CD8-positive, alpha-beta memory T cell (primary cell): Measurements from ENCODE around the gene TNFRSF12A. TPM values are rescaled to one million over a fixed set of nuclear protein-coding genes. Genes with fewer than 3 reads are reported as not detected.

Experiments
- CTCF ChIA-PET: fragments of 350-600 bp; sonication (Branson Sonifier 250); formaldehyde crosslinking; loops from one replicate; lab custom pipeline; 2021; ENCODE audit warnings: antibody characterized with exemption; lab: Charles Lee
- POLR2A ChIA-PET: fragments of 350-600 bp; sonication (Branson Sonifier 250); formaldehyde crosslinking; loops from one replicate; lab custom pipeline; 2021; ENCODE audit warnings: antibody characterized with exemption; lab: Charles Lee
- DNase-seq, 5 donors: peaks; one replicate each; pipeline versions ENCODE4 v3.0.0 to v3.0.0-alpha.2; 2020 to 2022; ENCODE audit warnings: mixed read lengths in 1 of 5
- H3K27ac ChIP-seq: one replicate; pipeline ENCODE4 v1.7.0; 2013; ENCODE audit warnings: low read depth, mild to moderate bottlenecking, low read length, moderate library complexity
- H3K27me3 ChIP-seq: 2 replicates; pipeline ENCODE4 v1.7.0; 2013; ENCODE audit warnings: low read length, mild to moderate bottlenecking; ENCODE audit not compliant: insufficient read depth, poor library complexity, severe bottlenecking
- H3K36me3 ChIP-seq: 2 replicates; pipeline ENCODE4 v1.7.0; 2013; ENCODE audit warnings: mild to moderate bottlenecking, low read length, moderate library complexity; ENCODE audit not compliant: insufficient read depth
- H3K4me1 ChIP-seq: 2 replicates; pipeline ENCODE4 v1.7.0; 2013; ENCODE audit warnings: mild to moderate bottlenecking, low read length, moderate library complexity; ENCODE audit not compliant: insufficient read depth
- H3K4me3 ChIP-seq: 2 replicates; pipeline ENCODE4 v1.7.0; 2013; ENCODE audit warnings: mild to moderate bottlenecking, low read length
- H3K9me3 ChIP-seq: 2 replicates; pipeline ENCODE4 v1.7.0; 2013; ENCODE audit warnings: mild to moderate bottlenecking, low read length
- H3K27ac Mint-ChIP-seq, 8 donors: one replicate each; pipeline ENCODE4 v1.8.0; 2020 to 2021; ENCODE audit warnings: mixed read lengths in 8 of 8, mild to moderate bottlenecking in 6 of 8, inconsistent platforms in 3 of 8, moderate library complexity in 3 of 8
- H3K27me3 Mint-ChIP-seq, 2 donors: one replicate each; pipeline ENCODE4 v1.8.0; 2020 to 2021; ENCODE audit warnings: mixed read lengths in 2 of 2, mild to moderate bottlenecking in 1 of 2, moderate library complexity in 1 of 2
- H3K36me3 Mint-ChIP-seq, 3 donors: one replicate each; pipeline ENCODE4 v1.8.0; 2020 to 2021; ENCODE audit warnings: mixed read lengths in 3 of 3, inconsistent platforms in 1 of 3, mild to moderate bottlenecking in 1 of 3
- H3K4me1 Mint-ChIP-seq, 3 donors: one replicate each; pipeline ENCODE4 v1.8.0; 2020 to 2021; ENCODE audit warnings: mixed read lengths in 3 of 3, inconsistent platforms in 1 of 3, mild to moderate bottlenecking in 1 of 3
- H3K4me3 Mint-ChIP-seq, 7 donors: one replicate each; pipeline ENCODE4 v1.8.0; 2020 to 2021; ENCODE audit warnings: mixed read lengths in 7 of 7, mild to moderate bottlenecking in 6 of 7, moderate library complexity in 4 of 7, inconsistent platforms in 2 of 7
- H3K9me3 Mint-ChIP-seq, 5 donors: one replicate each; pipeline ENCODE4 v1.8.0; 2020 to 2022; ENCODE audit warnings: mixed read lengths in 5 of 5, mild to moderate bottlenecking in 3 of 5, moderate library complexity in 2 of 5, inconsistent platforms in 1 of 5
- polyA plus RNA-seq: library from polyadenylated mRNA; unstranded; fragments of 300-500 nt; fragmentation: Illumina TruSeq; gene quantifications from one replicate; pipeline ENCODE4 v1.2.3, GENCODE V29; 2021
- total RNA-seq, 2 experiments: library from RNA; stranded (reverse); gene quantifications; one replicate each; pipeline ENCODE4 v1.2.3, GENCODE V29; 2021

Gene TNFRSF12A
- total and polyA plus RNA-seq, 3 experiments from 2014 or later: 2.1 to 4.5 (median 3.7) TPM

- H3K4me1 Mint-ChIP-seq: peaks cover 44 to 77% (median 61%) of the 10 kb centered on the region in 3 donors
- Histone ChIP-seq H3K36me3 (no peaks in the 10 kb centered on the region), H3K4me1 (peaks cover 52% of the 10 kb centered on the region), H3K27me3 (no peaks in the 10 kb centered on the region), H3K27ac (peak overlapping the region; percentile 75), H3K4me3 (peak overlapping the region; percentile 71), H3K9me3 (no peaks in the 10 kb centered on the region)
- H3K4me3 Mint-ChIP-seq: peak overlapping the region; percentile 81 to 97 (median 89)
- peak overlapping the region; percentile 57 to 97 (median 90) for H3K27ac Mint-ChIP-seq
- ChIA-PET POLR2A (interaction anchor here (2.4 to 2.8 kb wide), 2 partner anchors 15 to 69 kb away, joined by 27 to 28 read pairs; no protein-coding TSS in a partner anchor), CTCF (interaction anchor here (1.0 to 10.5 kb wide), 15 partner anchors 9 to 107 kb away, joined by 3 to 190 read pairs (median 10); partner anchors contain the start of genes MMP25, ZNF213 and ZSCAN10)
- no peak for DNase-seq
- H3K27me3 Mint-ChIP-seq: no peaks in the 10 kb centered on the region
- peaks cover 0 to 16% (median under 1%) of the 10 kb centered on the region in 3 donors for H3K36me3 Mint-ChIP-seq
- H3K9me3 Mint-ChIP-seq: no peaks in the 10 kb centered on the region
Measured at GRCh38 chr16:3060339-3061127, 40.4 kb downstream of the TNFRSF12A start.

- Histone ChIP-seq H3K4me3 (no peak overlapping the region), H3K9me3 (no peaks in the 10 kb centered on the region), H3K27me3 (no peaks in the 10 kb centered on the region), H3K27ac (no peak overlapping the region), H3K4me1 (peaks cover 43% of the 10 kb centered on the region), H3K36me3 (peaks cover under 1% of the 10 kb centered on the region)
- peak overlapping the region; percentile 29 to 99 (median 95) for H3K27ac Mint-ChIP-seq
- peaks cover 7 to 28% (median 11%) of the 10 kb centered on the region in 3 donors for H3K36me3 Mint-ChIP-seq
- DNase-seq: no peak
- H3K27me3 Mint-ChIP-seq: no peaks in the 10 kb centered on the region
- H3K9me3 Mint-ChIP-seq: peaks cover 0 to 2% (median 0%) of the 10 kb centered on the region in 5 donors
- ChIA-PET POLR2A (no interaction called here), CTCF (interaction anchor here (10.5 kb wide), 1 partner anchor 65 kb away, joined by 99 read pairs; no protein-coding TSS in a partner anchor)
- H3K4me1 Mint-ChIP-seq: peaks cover 40 to 67% (median 55%) of the 10 kb centered on the region in 3 donors
- peak overlapping the region in 3 of 7 donors; percentile 12 to 100 (median 40) for H3K4me3 Mint-ChIP-seq
Measured at GRCh38 chr16:3062553-3062952, 42.4 kb downstream of the TNFRSF12A start.

- Histone ChIP-seq H3K36me3 (peaks cover 13% of the 10 kb centered on the region), H3K4me3 (no peak overlapping the region), H3K9me3 (no peaks in the 10 kb centered on the region), H3K27ac (no peak overlapping the region), H3K27me3 (no peaks in the 10 kb centered on the region), H3K4me1 (peaks cover 51% of the 10 kb centered on the region)
- peak overlapping the region; percentile 98 to 100 (median 100) for H3K4me3 Mint-ChIP-seq
- DNase-seq: no peak
- no peaks in the 10 kb centered on the region for H3K27me3 Mint-ChIP-seq
- POLR2A ChIA-PET: interaction anchor here (0.6 to 5.2 kb wide), 4 partner anchors 13 to 66 kb away, joined by 3 to 53 read pairs (median 4); no protein-coding TSS in a partner anchor
- H3K36me3 Mint-ChIP-seq: peaks cover 10 to 38% (median 19%) of the 10 kb centered on the region in 3 donors
- CTCF ChIA-PET: interaction anchor here (1.0 to 10.5 kb wide), 5 partner anchors 13 to 68 kb away, joined by 3 to 99 read pairs (median 3); no protein-coding TSS in a partner anchor
- H3K4me1 Mint-ChIP-seq: peaks cover 43 to 71% (median 63%) of the 10 kb centered on the region in 3 donors
- peak overlapping the region; percentile 88 to 99 (median 95) for H3K27ac Mint-ChIP-seq
- H3K9me3 Mint-ChIP-seq: peaks cover 0 to 2% (median 0%) of the 10 kb centered on the region in 5 donors
Measured at GRCh38 chr16:3063625-3064386, 43.6 kb downstream of the TNFRSF12A start.

GRCh38 chr16:3065069-3065741 is 45.0 kb downstream of the TNFRSF12A start, which contains the start of gene IL32:
TSS of gene IL32 (plus strand) at chr16:3065640. CDS start at chr16:3065812, 172 bp downstream.
- Histone ChIP-seq H3K4me3 (peak within 1 kb of the TSS; percentile 92), H3K27ac (peak within 1 kb of the TSS; percentile 81), H3K27me3 (no peaks in the 10 kb centered on the region), H3K4me1 (peaks cover 54% of the 10 kb centered on the region), H3K9me3 (no peaks in the 10 kb centered on the region), H3K36me3 (peaks cover 19% of the 10 kb centered on the region)
- Mint-ChIP-seq H3K36me3 (peaks cover 17 to 46% (median 28%) of the 10 kb centered on the region in 3 donors), H3K4me3 (peak within 1 kb of the TSS; percentile 98 to 100 (median 100)), H3K27me3 (no peaks in the 10 kb centered on the region), H3K9me3 (peaks cover 0 to 2% (median 0%) of the 10 kb centered on the region in 5 donors), H3K4me1 (peaks cover 49 to 74% (median 68%) of the 10 kb centered on the region in 3 donors), H3K27ac (peak within 1 kb of the TSS; percentile 88 to 99 (median 96))
- CTCF ChIA-PET: interaction anchor here (0.6 to 10.5 kb wide), 13 partner anchors 9 to 98 kb away, joined by 3 to 99 read pairs (median 5); partner anchors contain the start of gene ZSCAN10
- peak; percentile 44 to 74 (median 65) for DNase-seq
- POLR2A ChIA-PET: interaction anchor here (0.9 to 5.2 kb wide), 8 partner anchors 11 to 93 kb away, joined by 3 to 53 read pairs (median 6); partner anchors contain the start of gene ZSCAN10

GRCh38 chr16:3065742-3066439 is 45.7 kb downstream of the TNFRSF12A start:
- H3K4me3 ChIP-seq: peak overlapping the region; percentile 92
- peak in 1 of 5 donors; percentile 52 for DNase-seq
- Mint-ChIP-seq H3K4me1 (peaks cover 52 to 75% (median 68%) of the 10 kb centered on the region in 3 donors), H3K9me3 (peaks cover 0 to 2% (median 0%) of the 10 kb centered on the region in 5 donors), H3K27ac (peak overlapping the region; percentile 88 to 99 (median 96)), H3K27me3 (no peaks in the 10 kb centered on the region), H3K36me3 (peaks cover 18 to 49% (median 30%) of the 10 kb centered on the region in 3 donors), H3K4me3 (peak overlapping the region; percentile 98 to 100 (median 100))
- no peaks in the 10 kb centered on the region for H3K27me3 ChIP-seq
- H3K9me3 ChIP-seq: no peaks in the 10 kb centered on the region
- CTCF ChIA-PET: interaction anchor here (0.6 to 10.5 kb wide), 14 partner anchors 11 to 97 kb away, joined by 3 to 99 read pairs (median 4); partner anchors contain the start of gene ZSCAN10
- peak overlapping the region; percentile 81 for H3K27ac ChIP-seq
- peaks cover 19% of the 10 kb centered on the region for H3K36me3 ChIP-seq
- POLR2A ChIA-PET: interaction anchor here (1.0 to 5.2 kb wide), 9 partner anchors 11 to 93 kb away, joined by 3 to 53 read pairs (median 5); partner anchors contain the start of gene ZSCAN10
- peaks cover 56% of the 10 kb centered on the region for H3K4me1 ChIP-seq

GRCh38 chr16:3066440-3066748 is 46.2 kb downstream of the TNFRSF12A start:
- CTCF ChIA-PET: interaction anchor here (0.7 to 10.5 kb wide), 6 partner anchors 11 to 66 kb away, joined by 3 to 99 read pairs (median 8); no protein-coding TSS in a partner anchor
- peaks cover 0 to 2% (median 0%) of the 10 kb centered on the region in 5 donors for H3K9me3 Mint-ChIP-seq
- H3K4me3 ChIP-seq: peak overlapping the region; percentile 92
- DNase-seq: no peak
- H3K27ac ChIP-seq: peak overlapping the region; percentile 81
- H3K4me1 Mint-ChIP-seq: peaks cover 57 to 80% (median 73%) of the 10 kb centered on the region in 3 donors
- POLR2A ChIA-PET: interaction anchor here (1.0 to 5.2 kb wide), 7 partner anchors 10 to 92 kb away, joined by 3 to 53 read pairs (median 4); partner anchors contain the start of gene ZSCAN10
- H3K27me3 ChIP-seq: no peaks in the 10 kb centered on the region
- peaks cover 61% of the 10 kb centered on the region for H3K4me1 ChIP-seq
- H3K27ac Mint-ChIP-seq: peak overlapping the region; percentile 88 to 99 (median 96)
- peaks cover 19% of the 10 kb centered on the region for H3K36me3 ChIP-seq
- peaks cover 18 to 50% (median 30%) of the 10 kb centered on the region in 3 donors for H3K36me3 Mint-ChIP-seq
- peak overlapping the region; percentile 98 to 100 (median 100) for H3K4me3 Mint-ChIP-seq
- no peaks in the 10 kb centered on the region for H3K9me3 ChIP-seq
- H3K27me3 Mint-ChIP-seq: no peaks in the 10 kb centered on the region
